Measurements from ENCODE around the gene DNAJC5. TPM values are rescaled to one million over a fixed set of nuclear protein-coding genes. Genes with fewer than 3 reads are reported as not detected.

DNAJC5 gene
- total RNA-seq, 1 donor from 2014 or later, result 49.8 TPM

- H3K4me3 ChIP-seq, result no peak overlapping the region
- no peak for TF ChIP-seq CTCF (IDR thresholded peaks at IDR 0.05)
- no peaks in the 10 kb centered on the region for H3K27me3 ChIP-seq
- H3K27ac ChIP-seq, result no peak overlapping the region
- no peak for DNase-seq
- ATAC-seq, result no peak
- H3K36me3 ChIP-seq, result peaks cover 64% of the 10 kb centered on the region
- intact Hi-C loops (cut with DNase I), result no loop called here
- no peaks in the 10 kb centered on the region for H3K9me3 ChIP-seq
- H3K4me1 ChIP-seq, result no peaks in the 10 kb centered on the region
These were observed 12.4 kb upstream of the DNAJC5 start for GRCh38 chr20:63882257-63883200.

DNA sequence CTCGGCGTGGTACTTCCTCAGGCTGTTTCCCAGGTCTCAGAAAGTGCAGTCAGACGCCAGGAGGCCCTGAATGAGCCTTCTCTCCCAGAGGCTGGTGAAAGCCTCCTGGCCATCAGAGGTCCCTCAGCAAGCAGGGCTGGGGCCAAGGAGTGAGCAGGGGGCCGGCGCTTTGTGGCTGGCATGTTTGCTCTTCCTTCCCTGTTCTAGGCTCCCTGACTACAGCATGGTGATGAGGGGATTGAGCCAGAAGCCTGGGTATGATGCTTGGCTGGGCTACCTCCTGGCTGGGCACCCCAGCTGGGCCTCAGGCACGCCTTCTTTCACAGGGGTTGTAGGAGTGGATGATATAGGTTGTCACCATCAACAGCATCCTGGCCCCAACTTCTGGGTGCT, 11.7 kb upstream of the DNAJC5 start:
- DNase-seq (no peak), ATAC-seq (no peak)
- H3K27me3 ChIP-seq, result no peaks in the 10 kb centered on the region
- TF ChIP-seq CTCF (IDR thresholded peaks at IDR 0.05), result no peak
- intact Hi-C loops (cut with DNase I), result no loop called here
- no peaks in the 10 kb centered on the region for H3K9me3 ChIP-seq
- H3K36me3 ChIP-seq, result peaks cover 64% of the 10 kb centered on the region
- no peak overlapping the region for H3K27ac ChIP-seq
- no peaks in the 10 kb centered on the region for H3K4me1 ChIP-seq
- H3K4me3 ChIP-seq, result no peak overlapping the region

GRCh38 chr20:63884506-63885263, 10.2 kb upstream of the DNAJC5 start:
- DNase-seq, result no peak
- Histone ChIP-seq H3K9me3 (no peaks in the 10 kb centered on the region), H3K4me3 (no peak overlapping the region), H3K27me3 (no peaks in the 10 kb centered on the region), H3K27ac (no peak overlapping the region), H3K36me3 (peaks cover 74% of the 10 kb centered on the region), H3K4me1 (no peaks in the 10 kb centered on the region)
- no peak for TF ChIP-seq CTCF (IDR thresholded peaks at IDR 0.05)
- intact Hi-C loops (cut with DNase I), result no loop called here
- no peak for ATAC-seq

DNA sequence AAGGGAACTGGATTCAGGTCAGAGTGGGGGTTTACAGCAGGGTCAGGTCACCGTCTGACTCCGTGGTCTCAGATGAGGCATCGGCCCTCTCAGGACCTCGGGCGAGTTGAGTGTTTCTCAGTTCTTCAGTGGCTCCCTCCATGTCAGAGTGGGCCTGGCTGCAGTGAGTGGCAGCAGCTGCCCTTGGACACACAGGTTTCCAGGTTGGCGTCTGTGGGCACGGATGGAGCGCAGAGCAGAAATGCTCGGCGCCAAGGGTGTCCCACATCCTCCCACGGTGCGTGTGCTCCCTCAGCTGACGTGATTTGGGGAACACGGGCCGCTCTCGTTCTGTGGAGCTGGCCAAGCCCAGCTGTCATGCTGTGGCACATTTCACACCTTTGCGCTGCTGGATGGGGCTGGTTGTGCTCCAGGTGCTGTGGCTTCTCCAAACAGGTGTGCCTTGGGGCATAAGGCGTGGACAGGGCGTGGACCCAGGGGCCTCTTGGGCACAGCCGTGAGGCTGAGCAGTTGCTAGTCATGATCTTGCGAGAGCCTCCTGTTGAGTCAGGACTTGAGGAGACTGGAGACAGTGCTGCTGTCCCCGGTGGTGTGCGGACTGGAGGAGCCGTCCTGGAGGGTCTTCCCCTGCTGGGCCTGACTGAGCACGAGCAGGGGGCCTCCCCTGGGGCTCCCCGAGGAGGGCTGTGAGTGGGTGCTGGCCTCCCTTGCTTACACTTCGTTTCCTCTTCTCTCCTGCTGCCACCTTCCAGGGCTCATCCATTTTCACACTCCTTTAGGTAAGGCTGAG, 9.5 kb upstream of the DNAJC5 start:
- Histone ChIP-seq H3K27ac (no peak overlapping the region), H3K4me1 (no peaks in the 10 kb centered on the region), H3K4me3 (no peak overlapping the region), H3K9me3 (no peaks in the 10 kb centered on the region), H3K36me3 (peaks cover 80% of the 10 kb centered on the region), H3K27me3 (no peaks in the 10 kb centered on the region)
- intact Hi-C loops (cut with DNase I), result no loop called here
- ATAC-seq (no peak), DNase-seq (no peak)
- TF ChIP-seq CTCF (IDR thresholded peaks at IDR 0.05), result no peak

DNA sequence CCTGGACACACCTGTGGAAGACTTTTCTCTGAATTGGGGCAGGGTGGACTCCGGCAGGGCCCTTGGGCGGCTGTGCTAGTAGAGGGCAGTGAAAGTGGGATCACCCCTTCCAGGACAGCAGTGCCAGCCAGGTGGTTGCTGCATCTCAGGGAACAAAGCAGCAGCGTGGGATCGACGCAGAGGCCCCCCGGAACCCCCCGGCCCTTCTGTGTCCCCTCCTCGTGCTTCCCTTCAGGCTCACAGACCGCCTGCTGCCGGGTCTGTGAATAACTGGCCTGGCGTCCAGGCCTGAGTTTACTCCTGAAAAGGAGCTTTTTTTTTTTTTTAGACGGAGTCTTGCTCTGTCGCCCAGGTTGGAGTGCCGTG, 8.9 kb upstream of the DNAJC5 start:
- no peak for TF ChIP-seq CTCF (IDR thresholded peaks at IDR 0.05)
- DNase-seq, result no peak

More for the DNA sequence above, 8.9 kb upstream of the DNAJC5 start:
- Histone ChIP-seq H3K4me1 (no peaks in the 10 kb centered on the region), H3K27me3 (no peaks in the 10 kb centered on the region), H3K36me3 (peaks cover 80% of the 10 kb centered on the region), H3K9me3 (no peaks in the 10 kb centered on the region), H3K4me3 (no peak overlapping the region), H3K27ac (no peak overlapping the region)
- no peak for ATAC-seq
- intact Hi-C loops (cut with DNase I), result no loop called here

Measured in upper lobe of right lung (tissue), 1 donor.